ENCODE data around the gene TAF10.
A peak's percentile ranks its signal among the peaks of the same experiment; 100 is the strongest.

The TAF10 gene

GRCh38 chr11:6611092-6611962, 689 bp downstream of the TAF10 start:
- no peaks in the 10 kb centered on the region for H4K20me1 ChIP-seq (ENCODE audit: insufficient read depth, low read length)
- no peaks in the 10 kb centered on the region for H3K9me2 ChIP-seq (ENCODE audit: low read depth, low read length)
- H3K79me2 ChIP-seq (ENCODE audit: insufficient read depth, low read length) = no peaks in the 10 kb centered on the region; the same call in 1 of the 2 replicates
- H3K4me1 ChIP-seq (ENCODE audit: insufficient read depth, low read length, severe bottlenecking) = peaks cover 31% of the 10 kb centered on the region
- peak overlapping the region; percentile 89 for H3K9ac ChIP-seq (ENCODE audit: low read length)
- H3F3A ChIP-seq (ENCODE audit: insufficient read depth, low read length) = peaks cover 4% of the 10 kb centered on the region; the same call in 1 of the 2 replicates
- H3K9me3 ChIP-seq (ENCODE audit: low read length) = no peaks in the 10 kb centered on the region
- H3K27ac ChIP-seq (ENCODE audit: low read depth, low read length, poor library complexity, severe bottlenecking) = no peak overlapping the region
- H3K36me3 ChIP-seq (ENCODE audit: insufficient read depth, low read length) = peaks cover 45% of the 10 kb centered on the region
- no peaks in the 10 kb centered on the region for H3K27me3 ChIP-seq (ENCODE audit: insufficient read depth, low read length)
- peak overlapping the region; percentile 91 for H3K4me3 ChIP-seq (ENCODE audit: low read depth, low read length, poor library complexity, severe bottlenecking)
- peak overlapping the region; percentile 77 for H3K4me2 ChIP-seq (ENCODE audit: low read length)
- H2AFZ ChIP-seq (ENCODE audit: low read length) = no peak overlapping the region
- TF ChIP-seq, protein P1, sequence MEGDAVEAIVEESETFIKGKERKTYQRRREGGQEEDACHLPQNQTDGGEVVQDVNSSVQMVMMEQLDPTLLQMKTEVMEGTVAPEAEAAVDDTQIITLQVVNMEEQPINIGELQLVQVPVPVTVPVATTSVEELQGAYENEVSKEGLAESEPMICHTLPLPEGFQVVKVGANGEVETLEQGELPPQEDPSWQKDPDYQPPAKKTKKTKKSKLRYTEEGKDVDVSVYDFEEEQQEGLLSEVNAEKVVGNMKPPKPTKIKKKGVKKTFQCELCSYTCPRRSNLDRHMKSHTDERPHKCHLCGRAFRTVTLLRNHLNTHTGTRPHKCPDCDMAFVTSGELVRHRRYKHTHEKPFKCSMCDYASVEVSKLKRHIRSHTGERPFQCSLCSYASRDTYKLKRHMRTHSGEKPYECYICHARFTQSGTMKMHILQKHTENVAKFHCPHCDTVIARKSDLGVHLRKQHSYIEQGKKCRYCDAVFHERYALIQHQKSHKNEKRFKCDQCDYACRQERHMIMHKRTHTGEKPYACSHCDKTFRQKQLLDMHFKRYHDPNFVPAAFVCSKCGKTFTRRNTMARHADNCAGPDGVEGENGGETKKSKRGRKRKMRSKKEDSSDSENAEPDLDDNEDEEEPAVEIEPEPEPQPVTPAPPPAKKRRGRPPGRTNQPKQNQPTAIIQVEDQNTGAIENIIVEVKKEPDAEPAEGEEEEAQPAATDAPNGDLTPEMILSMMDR (IDR thresholded peaks at IDR 0.05; ENCODE audit: low read length) = no peak
- no peak for TF ChIP-seq EZH2 (IDR thresholded peaks at IDR 0.05; ENCODE audit: borderline replicate concordance, low read length)

GRCh38 chr11:6610591-6610990, 1.4 kb downstream of the TAF10 start:
- Histone ChIP-seq H3K9ac (ENCODE audit: low read length) (peak overlapping the region; percentile 89; the same call in 1 of the 2 replicates), H3K9me3 (ENCODE audit: low read length) (no peaks in the 10 kb centered on the region)

GRCh38 chr11:6609502-6610015, 2.5 kb downstream of the TAF10 start:
- no peak for TF ChIP-seq EZH2 (IDR thresholded peaks at IDR 0.05; ENCODE audit: borderline replicate concordance, low read length)
- TF ChIP-seq, protein P1 (IDR thresholded peaks at IDR 0.05; ENCODE audit: low read length) = no peak
- H3F3A ChIP-seq (ENCODE audit: insufficient read depth, low read length) = peaks cover 4% of the 10 kb centered on the region; the same call in 1 of the 2 replicates
- no peak overlapping the region for H3K9ac ChIP-seq (ENCODE audit: low read length)
- no peaks in the 10 kb centered on the region for H3K9me3 ChIP-seq (ENCODE audit: low read length)
- no peaks in the 10 kb centered on the region for H4K20me1 ChIP-seq (ENCODE audit: insufficient read depth, low read length)
- no peak overlapping the region for H3K4me3 ChIP-seq (ENCODE audit: low read depth, low read length, poor library complexity, severe bottlenecking)
- peaks cover 41% of the 10 kb centered on the region for H3K36me3 ChIP-seq (ENCODE audit: insufficient read depth, low read length)
- no peaks in the 10 kb centered on the region for H3K27me3 ChIP-seq (ENCODE audit: insufficient read depth, low read length)
- no peak overlapping the region for H3K27ac ChIP-seq (ENCODE audit: low read depth, low read length, poor library complexity, severe bottlenecking)
- no peak overlapping the region for H2AFZ ChIP-seq (ENCODE audit: low read length)
- peaks cover 49% of the 10 kb centered on the region for H3K4me1 ChIP-seq (ENCODE audit: insufficient read depth, low read length, severe bottlenecking)
- no peaks in the 10 kb centered on the region for H3K9me2 ChIP-seq (ENCODE audit: low read depth, low read length)
- H3K4me2 ChIP-seq (ENCODE audit: low read length) = no peak overlapping the region
- no peaks in the 10 kb centered on the region; the same call in 1 of the 2 replicates for H3K79me2 ChIP-seq (ENCODE audit: insufficient read depth, low read length)

More at GRCh38 chr11:6610591-6610990, 1.4 kb downstream of the TAF10 start:
- Histone ChIP-seq H3K36me3 (ENCODE audit: insufficient read depth, low read length) (peaks cover 43% of the 10 kb centered on the region), H4K20me1 (ENCODE audit: insufficient read depth, low read length) (no peaks in the 10 kb centered on the region), H3K9me2 (ENCODE audit: low read depth, low read length) (no peaks in the 10 kb centered on the region), H3F3A (ENCODE audit: insufficient read depth, low read length) (peaks cover 4% of the 10 kb centered on the region; the same call in 1 of the 2 replicates), H3K27me3 (ENCODE audit: insufficient read depth, low read length) (no peaks in the 10 kb centered on the region), H3K4me3 (ENCODE audit: low read depth, low read length, poor library complexity, severe bottlenecking) (peak overlapping the region; percentile 91), H3K79me2 (ENCODE audit: insufficient read depth, low read length) (no peaks in the 10 kb centered on the region; the same call in 1 of the 2 replicates), H3K27ac (ENCODE audit: low read depth, low read length, poor library complexity, severe bottlenecking) (no peak overlapping the region), H3K4me2 (ENCODE audit: low read length) (peak overlapping the region; percentile 77), H2AFZ (ENCODE audit: low read length) (no peak overlapping the region), H3K4me1 (ENCODE audit: insufficient read depth, low read length, severe bottlenecking) (peaks cover 38% of the 10 kb centered on the region)
- TF ChIP-seq, protein P1 (IDR thresholded peaks at IDR 0.05; ENCODE audit: low read length) = no peak
- TF ChIP-seq EZH2 (IDR thresholded peaks at IDR 0.05; ENCODE audit: borderline replicate concordance, low read length) = no peak
